NT2/D1 (cell line): ENCODE measurements around the gene PLEKHA7.

Source experiments
- DNase-seq: peaks from one replicate; pipeline ENCODE4 v3.0.0-alpha.2; 2011; ENCODE audit warnings: low read depth, low spot score
- H3K27me3 ChIP-seq: 2 replicates; pipeline ENCODE4 v1.6.0; 2011; ENCODE audit warnings: mild to moderate bottlenecking; ENCODE audit not compliant: insufficient read length, insufficient read depth
- H3K36me3 ChIP-seq: 2 replicates; pipeline ENCODE4 v1.6.1; 2011; ENCODE audit warnings: mild to moderate bottlenecking, low read length, mixed read lengths; ENCODE audit not compliant: insufficient read depth, insufficient read length
- H3K4me1 ChIP-seq: 2 replicates; pipeline ENCODE4 v1.5.1; 2011; ENCODE audit not compliant: insufficient read depth, insufficient read length
- H3K4me3 ChIP-seq: 2 replicates; pipeline ENCODE4 v1.5.1; 2011; ENCODE audit warnings: low read depth; ENCODE audit not compliant: insufficient read length
- H3K9ac ChIP-seq: 2 replicates; pipeline ENCODE4 v1.6.0; 2011; ENCODE audit warnings: low read depth; ENCODE audit not compliant: insufficient read length
- H3K9me3 ChIP-seq: 2 replicates; pipeline ENCODE4 v1.5.1; 2011; ENCODE audit warnings: mild to moderate bottlenecking, low read length; ENCODE audit not compliant: insufficient read depth
- SUZ12 ChIP-seq: IDR thresholded peaks from 2 replicates; pipeline ENCODE4 v1.6.1; 2011; ENCODE audit not compliant: insufficient read length, insufficient read depth; ENCODE audit errors: extremely low read depth
- YY1 ChIP-seq: IDR thresholded peaks from 2 replicates; pipeline ENCODE4 v1.6.1; 2011; ENCODE audit not compliant: insufficient read length, insufficient read depth
- ZNF274 ChIP-seq: IDR thresholded peaks from 2 replicates; pipeline ENCODE4 v1.6.1; 2011; ENCODE audit warnings: mild to moderate bottlenecking, low read depth, low read length

Gene PLEKHA7

GRCh38 chr11:16795146-16795545, 219.1 kb downstream of the PLEKHA7 start:
- Histone ChIP-seq H3K27me3 (no peaks in the 10 kb centered on the region), H3K36me3 (no peaks in the 10 kb centered on the region), H3K9me3 (no peaks in the 10 kb centered on the region), H3K4me3 (no peak overlapping the region), H3K4me1 (no peaks in the 10 kb centered on the region), H3K9ac (no peak overlapping the region)
- DNase-seq: no peak
- TF ChIP-seq ZNF274 (no peak), YY1 (no peak), SUZ12 (no peak)

- H3K36me3 ChIP-seq: no peaks in the 10 kb centered on the region
- H3K4me1 ChIP-seq: peaks cover 2% of the 10 kb centered on the region
- no peaks in the 10 kb centered on the region for H3K27me3 ChIP-seq
- H3K9ac ChIP-seq: no peak overlapping the region
- no peak for TF ChIP-seq SUZ12
- TF ChIP-seq YY1: no peak
- no peak for TF ChIP-seq ZNF274
- no peaks in the 10 kb centered on the region for H3K9me3 ChIP-seq
- DNase-seq: no peak
- no peak overlapping the region for H3K4me3 ChIP-seq
Measured at GRCh38 chr11:16794047-16794818, 220.0 kb downstream of the PLEKHA7 start.

- TF ChIP-seq ZNF274: no peak
- Histone ChIP-seq H3K9ac (no peak overlapping the region), H3K4me1 (peaks cover 7% of the 10 kb centered on the region), H3K9me3 (no peaks in the 10 kb centered on the region), H3K27me3 (no peaks in the 10 kb centered on the region), H3K4me3 (no peak overlapping the region), H3K36me3 (no peaks in the 10 kb centered on the region)
- DNase-seq: no peak
Measured at GRCh38 chr11:16793511-16793910, 220.7 kb downstream of the PLEKHA7 start.

GRCh38 chr11:16793009-16793408, 221.2 kb downstream of the PLEKHA7 start:
- no peaks in the 10 kb centered on the region for H3K27me3 ChIP-seq
- H3K36me3 ChIP-seq: no peaks in the 10 kb centered on the region
- DNase-seq: no peak
- H3K4me1 ChIP-seq: peaks cover 7% of the 10 kb centered on the region
- no peak overlapping the region for H3K9ac ChIP-seq
- H3K4me3 ChIP-seq: no peak overlapping the region
- no peak for TF ChIP-seq ZNF274
- TF ChIP-seq SUZ12: no peak
- TF ChIP-seq YY1: no peak
- H3K9me3 ChIP-seq: no peaks in the 10 kb centered on the region

- Histone ChIP-seq H3K27me3 (no peaks in the 10 kb centered on the region), H3K4me1 (peaks cover 7% of the 10 kb centered on the region), H3K4me3 (no peak overlapping the region), H3K9ac (no peak overlapping the region), H3K36me3 (no peaks in the 10 kb centered on the region), H3K9me3 (no peaks in the 10 kb centered on the region)
- no peak for DNase-seq
- TF ChIP-seq SUZ12 (no peak), ZNF274 (no peak), YY1 (no peak)
Measured at GRCh38 chr11:16792426-16792825, 221.8 kb downstream of the PLEKHA7 start.

GRCh38 chr11:16791191-16791961, 222.8 kb downstream of the PLEKHA7 start:
- TF ChIP-seq YY1: no peak
- TF ChIP-seq SUZ12: no peak
- TF ChIP-seq ZNF274: no peak
- Histone ChIP-seq H3K4me3 (no peak overlapping the region), H3K9ac (no peak overlapping the region), H3K9me3 (no peaks in the 10 kb centered on the region), H3K27me3 (no peaks in the 10 kb centered on the region), H3K36me3 (no peaks in the 10 kb centered on the region), H3K4me1 (peaks cover 7% of the 10 kb centered on the region)
- DNase-seq: no peak

GRCh38 chr11:16790486-16791190, 223.6 kb downstream of the PLEKHA7 start:
- no peaks in the 10 kb centered on the region for H3K9me3 ChIP-seq
- H3K4me1 ChIP-seq: peaks cover 7% of the 10 kb centered on the region
- TF ChIP-seq ZNF274 (no peak), YY1 (no peak), SUZ12 (no peak)
- no peaks in the 10 kb centered on the region for H3K36me3 ChIP-seq
- no peaks in the 10 kb centered on the region for H3K27me3 ChIP-seq
- no peak overlapping the region for H3K9ac ChIP-seq
- no peak for DNase-seq
- H3K4me3 ChIP-seq: no peak overlapping the region
